HepG2 (cell line): ENCODE results near the gene VSNL1.

Source experiments
- CCAR2 ChIP-seq: fragments of 200-400 bp; formaldehyde crosslinking; optimal IDR thresholded peaks from 2 replicates; pipeline ENCODE3; 2018; ENCODE audit warnings: low read depth, mild to moderate bottlenecking, low read length, moderate library complexity
- CTCF ChIP-seq: sonication (generic); formaldehyde crosslinking; IDR thresholded peaks from 2 replicates; pipeline ENCODE4 v1.5.0; 2020; ENCODE audit warnings: mild to moderate bottlenecking, missing genetic modification reagents, moderate library complexity
- FOXA1 ChIP-seq, 2 experiments: fragments of 450-650 bp in 1 of 2; sonication (generic) in 1 of 2; formaldehyde crosslinking in 1 of 2; IDR thresholded peaks; 2 replicates each; pipeline versions ENCODE4 v1.4.0 to v1.6.1; 2016 to 2020; ENCODE audit warnings: missing genetic modification reagents in 1 of 2
- KLF13 ChIP-seq: sonication (generic); formaldehyde crosslinking; IDR thresholded peaks from 2 replicates; pipeline ENCODE4 v1.4.0; 2020; ENCODE audit warnings: mild to moderate bottlenecking, missing genetic modification reagents
- POLR2A ChIP-seq, 2 experiments: IDR thresholded peaks; 2 replicates each; pipeline ENCODE4 v1.6.1; 2011; ENCODE audit warnings: low read depth in 2 of 2, low read length in 2 of 2, mild to moderate bottlenecking in 1 of 2, moderate library complexity in 1 of 2; ENCODE audit not compliant: insufficient read depth in 1 of 2
- SETDB1 ChIP-seq: sonication (generic); formaldehyde crosslinking; IDR thresholded peaks from 2 replicates; pipeline ENCODE4 v1.5.1; 2020; ENCODE audit warnings: missing genetic modification reagents, mild to moderate bottlenecking, borderline replicate concordance
- SNAI1 ChIP-seq: sonication (generic); formaldehyde crosslinking; IDR thresholded peaks from 2 replicates; pipeline ENCODE4 v1.5.0; 2020; ENCODE audit warnings: mild to moderate bottlenecking, missing genetic modification reagents, borderline replicate concordance
- SRF ChIP-seq: IDR thresholded peaks from 2 replicates; pipeline ENCODE4 v1.6.1; 2011; ENCODE audit warnings: mild to moderate bottlenecking, low read depth, low read length, moderate library complexity
- ZBTB7A ChIP-seq: sonication (generic); formaldehyde crosslinking; IDR thresholded peaks from 2 replicates; pipeline ENCODE4 v1.8.0; 2022; ENCODE audit warnings: mild to moderate bottlenecking, missing genetic modification reagents
- ZNF839 ChIP-seq: sonication (generic); formaldehyde crosslinking; IDR thresholded peaks from 2 replicates; pipeline ENCODE4 v1.4.0; 2020; ENCODE audit warnings: missing genetic modification reagents, mild to moderate bottlenecking, borderline replicate concordance
- ZNF883 ChIP-seq: sonication (generic); formaldehyde crosslinking; IDR thresholded peaks from 2 replicates; pipeline ENCODE4 v1.5.1; 2020; ENCODE audit warnings: mild to moderate bottlenecking, missing genetic modification reagents; ENCODE audit errors: not compliant biosample characterization
- ZXDC ChIP-seq: sonication (generic); formaldehyde crosslinking; IDR thresholded peaks from 2 replicates; pipeline ENCODE4 v1.5.0; 2020; ENCODE audit warnings: mild to moderate bottlenecking, missing genetic modification reagents

- TF ChIP-seq KLF13 (no peak), CTCF (CRISPR knock-in tag) (no peak), SNAI1 (CRISPR knock-in tag) (no peak), ZXDC (CRISPR knock-in tag) (no peak), FOXA1 (IDR thresholded peaks at IDR 0.05) (no peak), FOXA1 (CRISPR knock-in tag; IDR thresholded peaks at IDR 0.05) (no peak), CCAR2 (no peak), ZNF883 (CRISPR knock-in tag) (no peak), SETDB1 (CRISPR knock-in tag) (no peak), SRF (no peak), ZNF839 (no peak), POLR2A (IDR thresholded peaks at IDR 0.05; ENCODE audit: insufficient read depth in 1 of 2, low read depth in 2 of 2, low read length in 2 of 2) (no peak), ZBTB7A (CRISPR knock-in tag) (no peak)
Observed at GRCh38 chr2:17517481-17518211, 22.9 kb upstream of the VSNL1 start.
